GM19463 (cell line): ENCODE data around the gene NLGN3.

Experiments used
- ATAC-seq: cut with Tn5 transposase; IDR thresholded peaks from one replicate; pipeline ENCODE4 v1.9.1; 2021; ENCODE audit warnings: mild to moderate bottlenecking, moderate library complexity; ENCODE audit not compliant: unreplicated experiment

The NLGN3 gene

GRCh38 chrX:71210816-71211215, 66.2 kb downstream of the NLGN3 start:
- no peak for ATAC-seq

- ATAC-seq, result no peak
Observed at GRCh38 chrX:71212536-71212935, 67.9 kb downstream of the NLGN3 start.

GRCh38 chrX:71214152-71214551, 69.5 kb downstream of the NLGN3 start:
- ATAC-seq, result no peak

GRCh38 chrX:71214604-71215337, 70.1 kb downstream of the NLGN3 start:
- ATAC-seq, result no peak

- no peak for ATAC-seq
Observed at GRCh38 chrX:71215338-71215912, 70.8 kb downstream of the NLGN3 start.

- ATAC-seq, result no peak
Observed at GRCh38 chrX:71216485-71216884, 71.8 kb downstream of the NLGN3 start.

GRCh38 chrX:71217298-71217697, 72.7 kb downstream of the NLGN3 start:
- no peak for ATAC-seq
